HCT116 (cell line): Measurements from ENCODE around the gene TRPM6.

Experiments used
- EZH2 ChIP-seq: fragments of 200-600 bp; sonication (generic); IDR thresholded peaks from 2 replicates; pipeline ENCODE4 v1.6.1; 2017; ENCODE audit warnings: antibody characterized with exemption, mixed run types
- EZH2phosphoT487 ChIP-seq: fragments of 200-600 bp; IDR thresholded peaks from 2 replicates; pipeline ENCODE4 v1.6.1; 2018; ENCODE audit warnings: antibody characterized with exemption, borderline replicate concordance
- MAX ChIP-seq: IDR thresholded peaks from 2 replicates; pipeline ENCODE4 v1.6.1; 2012
- POLR2A ChIP-seq: IDR thresholded peaks from 2 replicates; pipeline ENCODE4 v1.7.0; 2011; ENCODE audit warnings: borderline replicate concordance; ENCODE audit not compliant: insufficient read depth, insufficient read length; ENCODE audit errors: extremely low read depth
- POLR2AphosphoS5 ChIP-seq: IDR thresholded peaks from 2 replicates; pipeline ENCODE4 v1.6.1; 2011; ENCODE audit warnings: mild to moderate bottlenecking, low read depth, low read length, moderate library complexity
- REST ChIP-seq: IDR thresholded peaks from 2 replicates; pipeline ENCODE4 v1.6.1; 2012; ENCODE audit warnings: low read depth
- SIN3A ChIP-seq: IDR thresholded peaks from 2 replicates; pipeline ENCODE4 v1.6.1; 2012; ENCODE audit warnings: low read depth
- YY1 ChIP-seq: IDR thresholded peaks from 2 replicates; pipeline ENCODE4 v1.6.1; 2011; ENCODE audit warnings: low read length, low read depth, moderate library complexity, mild to moderate bottlenecking; ENCODE audit not compliant: insufficient replicate concordance; ENCODE audit errors: extremely low read depth
- TF ChIP-seq, protein P1 (sequence below), 3 experiments: fragments of 200-600 bp in 1 of 3; sonication (generic) in 1 of 3; IDR thresholded peaks in 2 of 3; conservative IDR thresholded peaks in 1 of 3; 2 replicates each; pipeline ENCODE4 v1.5.1; 2012 to 2017; ENCODE audit warnings: low read depth in 2 of 3, low read length in 2 of 3, antibody characterized with exemption in 1 of 3, borderline replicate concordance in 1 of 3, control low read depth in 1 of 3, mild to moderate bottlenecking in 1 of 3, mixed read lengths in 1 of 3, mixed run types in 1 of 3, moderate library complexity in 1 of 3; ENCODE audit not compliant: insufficient read depth in 1 of 3

DNA sequence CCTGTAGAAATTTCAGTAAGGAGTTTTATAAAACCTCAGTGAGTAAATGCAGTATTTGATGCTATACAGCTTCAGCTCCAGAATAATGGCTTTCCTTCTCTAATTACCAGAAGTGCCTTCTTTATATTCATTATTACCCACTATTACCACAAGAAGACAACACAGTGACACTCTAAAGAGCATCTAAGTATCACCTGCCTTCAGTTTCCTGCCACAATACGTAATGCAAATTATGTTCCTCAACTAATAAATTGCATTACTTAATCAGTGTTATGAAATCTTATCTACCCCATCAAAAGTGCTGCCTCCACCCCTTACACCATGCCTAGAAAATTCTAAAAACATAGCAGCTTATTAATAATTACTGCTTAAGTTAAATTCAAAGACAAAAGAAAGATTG is 91.9 kb downstream of the TRPM6 start:
- TF ChIP-seq, protein P1, sequence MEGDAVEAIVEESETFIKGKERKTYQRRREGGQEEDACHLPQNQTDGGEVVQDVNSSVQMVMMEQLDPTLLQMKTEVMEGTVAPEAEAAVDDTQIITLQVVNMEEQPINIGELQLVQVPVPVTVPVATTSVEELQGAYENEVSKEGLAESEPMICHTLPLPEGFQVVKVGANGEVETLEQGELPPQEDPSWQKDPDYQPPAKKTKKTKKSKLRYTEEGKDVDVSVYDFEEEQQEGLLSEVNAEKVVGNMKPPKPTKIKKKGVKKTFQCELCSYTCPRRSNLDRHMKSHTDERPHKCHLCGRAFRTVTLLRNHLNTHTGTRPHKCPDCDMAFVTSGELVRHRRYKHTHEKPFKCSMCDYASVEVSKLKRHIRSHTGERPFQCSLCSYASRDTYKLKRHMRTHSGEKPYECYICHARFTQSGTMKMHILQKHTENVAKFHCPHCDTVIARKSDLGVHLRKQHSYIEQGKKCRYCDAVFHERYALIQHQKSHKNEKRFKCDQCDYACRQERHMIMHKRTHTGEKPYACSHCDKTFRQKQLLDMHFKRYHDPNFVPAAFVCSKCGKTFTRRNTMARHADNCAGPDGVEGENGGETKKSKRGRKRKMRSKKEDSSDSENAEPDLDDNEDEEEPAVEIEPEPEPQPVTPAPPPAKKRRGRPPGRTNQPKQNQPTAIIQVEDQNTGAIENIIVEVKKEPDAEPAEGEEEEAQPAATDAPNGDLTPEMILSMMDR (IDR thresholded peaks at IDR 0.05 in 2 of 3, conservative IDR thresholded peaks at IDR 0.05 in 1 of 3; ENCODE audit: borderline replicate concordance in 1 of 3, insufficient read depth in 1 of 3, low read depth in 2 of 3, low read length in 2 of 3): no peak
- TF ChIP-seq EZH2 (no peak), REST (no peak), POLR2A (no peak), MAX (no peak), SIN3A (no peak), YY1 (no peak), POLR2AphosphoS5 (no peak), EZH2phosphoT487 (no peak)
